Measurements from ENCODE around the gene PCSK1N.

PCSK1N gene

DNA sequence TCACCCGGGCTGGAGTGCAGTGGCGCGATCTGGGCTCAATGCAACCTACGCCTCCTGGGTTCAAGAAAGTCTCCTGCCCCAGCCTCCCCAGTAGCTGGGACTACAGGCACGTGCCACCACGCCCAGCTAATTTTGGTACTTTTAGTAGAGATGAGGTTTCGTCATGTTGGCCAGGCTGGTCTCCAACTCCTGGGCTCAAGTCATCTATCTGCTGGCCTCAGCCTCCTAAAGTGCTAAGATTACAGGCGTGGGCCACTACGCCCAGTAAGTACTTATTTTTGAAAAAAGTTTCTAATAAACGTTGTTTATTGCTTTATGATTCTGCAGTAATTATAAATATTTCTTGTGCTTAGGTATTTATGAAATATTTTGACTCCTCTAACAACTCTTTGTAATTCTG, 4.3 kb upstream of the PCSK1N start:
- no peaks in the 10 kb centered on the region for H3K4me1 ChIP-seq (ENCODE audit: control insufficient read depth, insufficient read depth, low read length)
- H3K36me3 ChIP-seq (ENCODE audit: control insufficient read depth, insufficient read depth, low read length) = no peaks in the 10 kb centered on the region
- no peak overlapping the region for H3K27ac ChIP-seq (ENCODE audit: insufficient read depth, low read depth, low read length, poor library complexity, severe bottlenecking)

DNA sequence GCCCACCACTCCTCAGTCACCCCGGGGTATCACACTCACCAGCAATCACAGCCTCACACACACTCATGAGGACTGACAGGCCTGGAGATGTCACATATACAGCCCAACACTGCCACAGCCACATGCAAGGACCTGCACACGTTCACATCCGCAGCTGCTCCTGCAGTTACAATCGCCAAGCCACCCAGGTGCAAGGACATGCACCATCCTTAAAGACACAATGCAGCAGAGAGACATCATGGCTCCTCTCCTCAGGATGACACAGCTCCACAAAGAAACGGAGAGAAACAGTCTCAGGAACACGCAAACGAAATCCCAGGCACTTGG, 1.1 kb downstream of the PCSK1N start:
- 8 to 14% methylated on average over 7 of the region's 7 CpGs for WGBS, 2 experiments
- peaks cover 68% of the 10 kb centered on the region for H3K27me3 ChIP-seq (ENCODE audit: control insufficient read depth, insufficient read depth, low read length, poor library complexity, severe bottlenecking)
- H3K9me3 ChIP-seq (ENCODE audit: control insufficient read depth, low read length) = no peaks in the 10 kb centered on the region
- H3K4me3 ChIP-seq (ENCODE audit: insufficient read depth, low read depth, low read length) = no peak overlapping the region
- no peaks in the 10 kb centered on the region for H3K4me1 ChIP-seq (ENCODE audit: control insufficient read depth, insufficient read depth, low read length)
- H3K36me3 ChIP-seq (ENCODE audit: control insufficient read depth, insufficient read depth, low read length) = no peaks in the 10 kb centered on the region
- no peak overlapping the region for H3K27ac ChIP-seq (ENCODE audit: insufficient read depth, low read depth, low read length, poor library complexity, severe bottlenecking)

More for the DNA sequence above, 4.3 kb upstream of the PCSK1N start:
- WGBS, 2 experiments = 91 to 94% methylated on average over 9 to 10 of the region's 10 CpGs
- no peak overlapping the region for H3K4me3 ChIP-seq (ENCODE audit: insufficient read depth, low read depth, low read length)
- peaks cover 19% of the 10 kb centered on the region for H3K27me3 ChIP-seq (ENCODE audit: control insufficient read depth, insufficient read depth, low read length, poor library complexity, severe bottlenecking)
- H3K9me3 ChIP-seq (ENCODE audit: control insufficient read depth, low read length) = no peaks in the 10 kb centered on the region

DNA sequence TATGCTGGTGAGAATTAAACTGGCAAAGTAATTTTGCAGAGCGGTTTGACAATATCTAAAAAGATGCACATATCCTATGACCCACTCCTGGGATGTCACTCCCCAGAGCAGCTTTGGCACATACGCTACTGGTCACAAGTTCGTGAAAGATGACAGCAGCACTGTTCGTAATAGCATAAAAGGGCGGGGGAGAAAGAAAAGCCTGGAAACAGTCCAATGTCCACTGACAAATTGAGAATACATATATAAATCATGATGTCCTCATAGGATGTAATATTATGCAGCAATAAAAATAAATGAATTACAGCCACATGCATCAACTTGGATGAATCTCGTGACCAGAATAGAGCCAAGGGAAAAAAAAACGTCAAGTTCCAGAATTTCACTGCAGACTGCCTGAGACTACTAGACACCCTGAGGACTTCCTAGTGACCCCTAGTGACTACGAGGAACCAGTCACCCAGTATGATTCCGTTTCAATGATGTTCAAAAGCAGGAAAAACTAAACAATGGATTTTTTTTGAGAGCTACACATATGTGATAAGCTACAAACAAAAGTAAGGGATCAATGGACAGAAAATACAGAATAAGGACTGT, 1.8 kb downstream of the PCSK1N start:
- H3K27me3 ChIP-seq (ENCODE audit: control insufficient read depth, insufficient read depth, low read length, poor library complexity, severe bottlenecking) = peaks cover 68% of the 10 kb centered on the region
- H3K27ac ChIP-seq (ENCODE audit: insufficient read depth, low read depth, low read length, poor library complexity, severe bottlenecking) = no peak overlapping the region
- no peaks in the 10 kb centered on the region for H3K4me1 ChIP-seq (ENCODE audit: control insufficient read depth, insufficient read depth, low read length)
- no peaks in the 10 kb centered on the region for H3K36me3 ChIP-seq (ENCODE audit: control insufficient read depth, insufficient read depth, low read length)
- no peak overlapping the region for H3K4me3 ChIP-seq (ENCODE audit: insufficient read depth, low read depth, low read length)
- H3K9me3 ChIP-seq (ENCODE audit: control insufficient read depth, low read length) = no peaks in the 10 kb centered on the region
- 47 to 61% methylated on average over 7 to 8 of the region's 9 CpGs for WGBS, 2 experiments

DNA sequence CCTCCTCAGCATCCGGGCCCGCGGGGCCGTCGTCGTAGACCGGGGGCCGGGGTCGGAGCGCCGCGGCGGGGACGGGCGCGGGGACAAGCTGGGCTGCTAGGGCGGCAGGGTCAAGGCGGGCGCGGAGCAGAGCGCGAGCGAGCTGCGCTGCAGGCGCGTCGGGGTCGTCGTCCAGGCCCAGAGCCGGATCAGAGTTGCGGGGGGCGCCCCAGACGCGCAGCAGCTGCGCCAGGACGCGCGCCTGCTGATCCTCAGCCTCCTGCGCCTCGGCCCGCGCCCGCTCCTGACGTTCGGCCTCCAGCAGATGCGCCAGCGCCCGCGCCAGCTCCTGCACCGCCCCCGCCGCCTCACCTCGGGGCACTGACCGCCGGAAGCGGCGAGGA, 3.5 kb downstream of the PCSK1N start:
- Histone ChIP-seq H3K36me3 (ENCODE audit: control insufficient read depth, insufficient read depth, low read length) (no peaks in the 10 kb centered on the region), H3K4me1 (ENCODE audit: control insufficient read depth, insufficient read depth, low read length) (no peaks in the 10 kb centered on the region), H3K27me3 (ENCODE audit: control insufficient read depth, insufficient read depth, low read length, poor library complexity, severe bottlenecking) (peaks cover 68% of the 10 kb centered on the region), H3K4me3 (ENCODE audit: insufficient read depth, low read depth, low read length) (peak overlapping the region; percentile 10), H3K9me3 (ENCODE audit: control insufficient read depth, low read length) (no peaks in the 10 kb centered on the region), H3K27ac (ENCODE audit: insufficient read depth, low read depth, low read length, poor library complexity, severe bottlenecking) (no peak overlapping the region)
- WGBS, 2 experiments = 1% methylated on average over 57 of the region's 57 CpGs

DNA sequence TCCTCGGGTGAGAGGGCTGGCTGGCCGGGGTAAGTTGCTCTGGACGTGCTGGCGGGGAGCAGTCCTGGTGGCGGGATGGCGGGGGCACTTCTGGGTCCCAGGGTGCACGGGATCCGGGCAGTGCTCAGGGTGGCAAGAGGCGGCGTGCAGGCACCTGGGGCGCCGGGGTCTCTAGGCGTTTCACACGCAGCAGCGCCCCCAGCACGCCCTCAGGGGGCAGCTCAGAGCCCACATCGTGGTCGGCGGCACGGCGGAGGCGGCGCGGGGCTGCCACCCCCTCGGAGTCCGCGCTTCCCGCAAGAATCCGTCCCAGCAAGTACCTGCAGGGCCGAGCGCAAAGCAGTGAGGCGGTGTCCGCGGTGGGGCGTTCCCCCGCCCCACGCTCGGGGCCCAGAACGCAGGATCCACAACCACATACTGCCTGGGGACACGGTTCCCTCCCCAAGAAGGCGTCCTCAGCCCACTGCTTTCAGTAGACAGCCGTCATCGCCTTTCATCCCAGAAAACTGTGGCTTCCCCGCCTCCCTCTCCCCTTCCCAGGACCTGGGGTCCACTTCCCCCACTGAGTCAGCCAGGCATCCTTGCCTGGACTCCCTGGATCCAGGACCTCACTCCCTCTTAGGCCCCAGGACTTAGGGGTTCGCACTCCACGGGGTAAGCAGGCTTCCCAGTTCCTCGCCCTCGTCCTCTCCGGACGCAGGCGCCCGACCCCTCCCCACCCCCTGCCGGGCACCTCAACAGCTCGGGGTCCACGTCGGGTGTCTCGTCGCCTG, 4.1 kb downstream of the PCSK1N start:
- H3K36me3 ChIP-seq (ENCODE audit: control insufficient read depth, insufficient read depth, low read length) = no peaks in the 10 kb centered on the region
- no peak overlapping the region for H3K27ac ChIP-seq (ENCODE audit: insufficient read depth, low read depth, low read length, poor library complexity, severe bottlenecking)
- H3K4me1 ChIP-seq (ENCODE audit: control insufficient read depth, insufficient read depth, low read length) = no peaks in the 10 kb centered on the region
- no peaks in the 10 kb centered on the region for H3K9me3 ChIP-seq (ENCODE audit: control insufficient read depth, low read length)
- 7 to 8% methylated on average over 58 of the region's 58 CpGs for WGBS, 2 experiments
- H3K27me3 ChIP-seq (ENCODE audit: control insufficient read depth, insufficient read depth, low read length, poor library complexity, severe bottlenecking) = peaks cover 64% of the 10 kb centered on the region
- peak overlapping the region; percentile 10 for H3K4me3 ChIP-seq (ENCODE audit: insufficient read depth, low read depth, low read length)

DNA sequence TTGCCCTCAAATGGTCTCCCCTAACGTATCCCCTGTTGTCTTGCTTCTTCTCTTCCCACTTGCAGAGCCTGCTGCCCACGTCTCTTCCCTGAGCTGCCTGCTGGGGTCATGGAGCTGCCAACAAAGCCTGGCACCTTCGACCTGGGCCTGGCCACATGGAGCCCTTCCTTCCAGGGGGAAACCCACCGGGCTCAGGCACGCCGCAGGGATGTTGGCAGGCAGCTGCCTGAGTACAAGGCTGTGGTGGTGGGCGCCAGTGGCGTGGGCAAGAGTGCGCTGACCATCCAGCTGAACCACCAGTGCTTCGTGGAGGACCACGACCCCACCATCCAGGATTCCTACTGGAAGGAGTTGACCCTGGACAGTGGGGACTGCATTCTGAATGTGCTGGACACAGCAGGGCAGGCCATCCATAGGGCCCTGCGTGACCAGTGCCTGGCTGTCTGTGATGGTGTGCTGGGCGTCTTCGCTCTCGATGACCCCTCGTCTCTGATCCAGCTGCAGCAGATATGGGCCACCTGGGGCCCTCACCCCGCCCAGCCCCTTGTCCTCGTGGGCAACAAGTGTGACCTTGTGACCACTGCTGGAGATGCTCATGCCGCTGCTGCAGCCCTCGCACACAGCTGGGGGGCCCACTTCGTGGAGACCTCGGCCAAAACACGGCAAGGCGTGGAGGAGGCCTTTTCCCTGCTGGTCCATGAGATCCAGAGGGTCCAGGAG, 6.2 kb downstream of the PCSK1N start:
- no peak overlapping the region for H3K27ac ChIP-seq (ENCODE audit: insufficient read depth, low read depth, low read length, poor library complexity, severe bottlenecking)
- 89 to 95% methylated on average over 24 of the region's 24 CpGs for WGBS, 2 experiments
- no peak overlapping the region for H3K4me3 ChIP-seq (ENCODE audit: insufficient read depth, low read depth, low read length)
- H3K27me3 ChIP-seq (ENCODE audit: control insufficient read depth, insufficient read depth, low read length, poor library complexity, severe bottlenecking) = peaks cover 44% of the 10 kb centered on the region
- peaks cover 7% of the 10 kb centered on the region for H3K36me3 ChIP-seq (ENCODE audit: control insufficient read depth, insufficient read depth, low read length)
- H3K4me1 ChIP-seq (ENCODE audit: control insufficient read depth, insufficient read depth, low read length) = no peaks in the 10 kb centered on the region
- H3K9me3 ChIP-seq (ENCODE audit: control insufficient read depth, low read length) = no peaks in the 10 kb centered on the region

DNA sequence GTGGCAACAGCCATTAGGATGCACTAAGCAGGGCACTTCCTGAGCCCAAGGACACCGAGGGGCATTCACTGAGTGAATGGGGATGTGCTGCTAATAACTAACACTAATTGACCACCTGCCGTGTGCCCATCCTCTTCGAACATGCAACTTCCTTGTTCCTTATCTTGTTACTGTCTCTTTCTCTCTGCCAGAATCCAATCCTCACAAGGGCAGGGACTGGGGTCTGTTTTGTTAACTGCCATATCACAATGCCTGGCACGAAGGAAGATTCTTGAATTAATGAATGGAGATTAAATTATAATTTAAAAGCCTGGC, 7.8 kb downstream of the PCSK1N start:
- WGBS, 2 experiments = 59 to 62% methylated on average over 3 to 4 of the region's 4 CpGs
- Histone ChIP-seq H3K4me3 (ENCODE audit: insufficient read depth, low read depth, low read length) (no peak overlapping the region), H3K4me1 (ENCODE audit: control insufficient read depth, insufficient read depth, low read length) (no peaks in the 10 kb centered on the region), H3K9me3 (ENCODE audit: control insufficient read depth, low read length) (no peaks in the 10 kb centered on the region), H3K27ac (ENCODE audit: insufficient read depth, low read depth, low read length, poor library complexity, severe bottlenecking) (no peak overlapping the region), H3K27me3 (ENCODE audit: control insufficient read depth, insufficient read depth, low read length, poor library complexity, severe bottlenecking) (peaks cover 29% of the 10 kb centered on the region), H3K36me3 (ENCODE audit: control insufficient read depth, insufficient read depth, low read length) (peaks cover 12% of the 10 kb centered on the region)

DNA sequence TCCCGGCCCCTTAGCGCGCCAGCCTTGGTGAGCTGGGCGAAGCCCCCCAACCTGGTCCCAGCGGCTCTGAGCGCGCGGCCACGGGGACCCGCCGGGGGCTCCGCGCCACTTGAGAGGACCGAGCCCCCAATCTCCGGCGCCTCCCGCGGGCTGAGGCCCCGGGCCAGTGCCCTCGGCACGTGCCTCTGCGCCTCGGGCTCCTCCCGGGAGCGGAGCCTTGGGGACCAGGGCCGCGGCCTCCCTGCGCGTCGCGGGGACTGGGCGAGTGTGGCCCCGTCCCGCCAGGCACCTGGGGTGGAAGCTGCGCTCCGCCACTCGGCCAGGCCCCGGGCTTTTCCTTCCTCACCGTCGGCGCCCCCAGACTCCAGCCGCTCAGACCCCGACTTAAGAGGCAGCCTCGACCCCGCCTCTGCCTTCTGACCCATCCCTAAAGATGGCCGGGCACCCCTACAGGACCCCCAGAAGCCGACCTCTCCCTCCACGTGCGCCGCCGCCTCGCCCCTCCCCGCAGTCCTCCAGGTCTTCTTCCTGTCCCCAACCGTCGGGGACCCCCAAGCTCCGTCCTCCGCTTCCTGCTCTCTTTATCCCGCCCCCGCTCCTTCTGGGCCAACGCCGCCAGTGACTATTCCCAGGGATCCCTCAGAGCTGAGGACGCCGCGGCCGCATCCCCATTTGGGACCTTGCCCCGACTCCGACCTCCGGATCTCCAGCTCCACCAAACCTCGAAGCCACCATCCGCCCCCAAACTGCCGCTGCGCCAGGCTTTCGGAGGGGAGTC, 8.3 kb downstream of the PCSK1N start:
- 85 to 86% methylated on average over 73 of the region's 73 CpGs for WGBS, 2 experiments
- no peaks in the 10 kb centered on the region for H3K4me1 ChIP-seq (ENCODE audit: control insufficient read depth, insufficient read depth, low read length)
- no peak overlapping the region for H3K4me3 ChIP-seq (ENCODE audit: insufficient read depth, low read depth, low read length)
- H3K27ac ChIP-seq (ENCODE audit: insufficient read depth, low read depth, low read length, poor library complexity, severe bottlenecking) = no peak overlapping the region
- peaks cover 12% of the 10 kb centered on the region for H3K36me3 ChIP-seq (ENCODE audit: control insufficient read depth, insufficient read depth, low read length)
- no peaks in the 10 kb centered on the region for H3K9me3 ChIP-seq (ENCODE audit: control insufficient read depth, low read length)
- peaks cover 23% of the 10 kb centered on the region for H3K27me3 ChIP-seq (ENCODE audit: control insufficient read depth, insufficient read depth, low read length, poor library complexity, severe bottlenecking)

DNA sequence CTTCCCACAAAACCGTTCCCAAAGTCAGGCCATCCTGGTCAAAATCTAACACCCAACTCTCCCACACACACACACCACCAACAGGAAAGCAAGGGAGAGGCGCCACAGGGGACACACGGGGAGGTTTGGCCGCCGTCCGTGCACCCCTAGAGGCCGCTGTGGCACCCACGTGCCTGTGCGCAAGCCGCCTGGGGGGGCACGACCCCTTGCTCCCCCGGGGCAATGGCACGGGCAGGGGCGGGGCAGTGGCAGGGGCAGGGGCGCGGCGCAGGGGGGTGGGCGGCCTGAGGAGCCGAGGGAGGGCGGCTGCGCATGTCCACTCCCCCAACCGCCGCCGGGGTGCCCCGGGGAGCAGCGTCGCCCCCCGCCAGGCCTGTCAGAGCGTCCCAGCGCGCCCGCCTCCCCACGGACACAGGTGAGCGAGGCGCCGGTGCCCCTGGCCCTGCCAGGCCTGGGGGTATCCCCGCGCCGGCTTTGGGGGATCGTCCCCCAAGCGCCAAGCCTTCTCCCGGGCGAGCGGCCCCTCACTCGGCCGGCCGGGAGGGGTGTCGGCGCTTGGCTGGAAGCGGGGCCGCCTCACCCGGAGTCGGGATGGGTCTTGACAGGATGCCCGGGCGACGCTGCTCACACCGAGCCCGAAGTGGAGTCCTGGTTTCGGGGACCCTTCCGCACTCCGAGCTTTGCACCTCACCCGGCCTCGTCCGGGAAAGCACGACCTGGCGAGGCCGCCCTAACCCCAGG, 9.1 kb downstream of the PCSK1N start, which contains the start of gene ERAS:
ERAS (plus strand) TSS at position 379 of the 741 bp plus-strand sequence. CDS start 2,611 bp downstream, outside the sequence.
- Histone ChIP-seq H3K4me3 (ENCODE audit: insufficient read depth, low read depth, low read length) (no peak within 1 kb of the TSS), H3K27ac (ENCODE audit: insufficient read depth, low read depth, low read length, poor library complexity, severe bottlenecking) (no peak within 1 kb of the TSS), H3K27me3 (ENCODE audit: control insufficient read depth, insufficient read depth, low read length, poor library complexity, severe bottlenecking) (peaks cover 16% of the 10 kb centered on the region), H3K4me1 (ENCODE audit: control insufficient read depth, insufficient read depth, low read length) (no peaks in the 10 kb centered on the region), H3K9me3 (ENCODE audit: control insufficient read depth, low read length) (no peaks in the 10 kb centered on the region), H3K36me3 (ENCODE audit: control insufficient read depth, insufficient read depth, low read length) (peaks cover 12% of the 10 kb centered on the region)
- 96% methylated on average over 67 of the region's 67 CpGs for WGBS, 2 experiments
